Stimulated activated naive CD4-positive, alpha-beta T cell treated with Interleukin-2 at 50 U/mL for 16 hours (primary cell): ENCODE data around the gene CEP131.

Source experiments
- DNase-seq: peaks from one replicate; lab custom pipeline; 2025; lab: John Stamatoyannopoulos, UW

The CEP131 gene

GRCh38 chr17:81222906-81223761 lies at the start of gene CEP131:
CEP131 (minus strand) TSS chr17:81222965; CDS start chr17:81220056, 2,909 bp downstream.
- peak; percentile 99 for DNase-seq

GRCh38 chr17:81271226-81271625 lies 48.5 kb upstream of the CEP131 start:
- DNase-seq = no peak

- DNase-seq = no peak
Observed at GRCh38 chr17:81270279-81270678, 47.5 kb upstream of the CEP131 start.

- no peak for DNase-seq
Observed at GRCh38 chr17:81267390-81268067, 44.8 kb upstream of the CEP131 start.

- DNase-seq = no peak
Observed at GRCh38 chr17:81265576-81265975, 42.8 kb upstream of the CEP131 start.

- DNase-seq = no peak
Observed at GRCh38 chr17:81264640-81265039, 41.9 kb upstream of the CEP131 start.

- DNase-seq = no peak
Observed at GRCh38 chr17:81263371-81264181, 40.8 kb upstream of the CEP131 start.

GRCh38 chr17:81261582-81262336 lies 39.0 kb upstream of the CEP131 start:
- DNase-seq = no peak

- DNase-seq = no peak
Observed at GRCh38 chr17:81261096-81261495, 38.3 kb upstream of the CEP131 start.

- no peak for DNase-seq
Observed at GRCh38 chr17:81260641-81261040, 37.9 kb upstream of the CEP131 start.

- no peak for DNase-seq
Observed at GRCh38 chr17:81260171-81260570, 37.4 kb upstream of the CEP131 start.

GRCh38 chr17:81259058-81259605 lies 36.4 kb upstream of the CEP131 start:
- DNase-seq = no peak

GRCh38 chr17:81258292-81258691 lies 35.5 kb upstream of the CEP131 start:
- no peak for DNase-seq

- no peak for DNase-seq
Observed at GRCh38 chr17:81257533-81257932, 34.8 kb upstream of the CEP131 start.

GRCh38 chr17:81256616-81257015 lies 33.9 kb upstream of the CEP131 start:
- DNase-seq = no peak

GRCh38 chr17:81254955-81255717 lies 32.4 kb upstream of the CEP131 start:
- no peak for DNase-seq

- peak; percentile 43 for DNase-seq
Observed at GRCh38 chr17:81253358-81254131, 30.8 kb upstream of the CEP131 start.

GRCh38 chr17:81252987-81253329 lies 30.2 kb upstream of the CEP131 start:
- no peak for DNase-seq

- no peak for DNase-seq
Observed at GRCh38 chr17:81252326-81252986, 29.7 kb upstream of the CEP131 start.
